Measurements from ENCODE around the gene OLFML1.

The OLFML1 gene

GRCh38 chr11:7558046-7558445 is 72.7 kb downstream of the OLFML1 start:
- H3K27me3 ChIP-seq (replicated peaks; ENCODE audit: control insufficient read depth, insufficient read depth, low read length): no peaks in the 10 kb centered on the region
- no peak overlapping the region for H3K4me3 ChIP-seq (replicated peaks; ENCODE audit: low read depth, low read length)
- DNase-seq (ENCODE audit: extremely low read depth, insufficient read length): no peak
- H3K36me3 ChIP-seq (ENCODE audit: control insufficient read depth, insufficient read depth, low read length): peaks cover 1% of the 10 kb centered on the region
- TF ChIP-seq, protein P1, sequence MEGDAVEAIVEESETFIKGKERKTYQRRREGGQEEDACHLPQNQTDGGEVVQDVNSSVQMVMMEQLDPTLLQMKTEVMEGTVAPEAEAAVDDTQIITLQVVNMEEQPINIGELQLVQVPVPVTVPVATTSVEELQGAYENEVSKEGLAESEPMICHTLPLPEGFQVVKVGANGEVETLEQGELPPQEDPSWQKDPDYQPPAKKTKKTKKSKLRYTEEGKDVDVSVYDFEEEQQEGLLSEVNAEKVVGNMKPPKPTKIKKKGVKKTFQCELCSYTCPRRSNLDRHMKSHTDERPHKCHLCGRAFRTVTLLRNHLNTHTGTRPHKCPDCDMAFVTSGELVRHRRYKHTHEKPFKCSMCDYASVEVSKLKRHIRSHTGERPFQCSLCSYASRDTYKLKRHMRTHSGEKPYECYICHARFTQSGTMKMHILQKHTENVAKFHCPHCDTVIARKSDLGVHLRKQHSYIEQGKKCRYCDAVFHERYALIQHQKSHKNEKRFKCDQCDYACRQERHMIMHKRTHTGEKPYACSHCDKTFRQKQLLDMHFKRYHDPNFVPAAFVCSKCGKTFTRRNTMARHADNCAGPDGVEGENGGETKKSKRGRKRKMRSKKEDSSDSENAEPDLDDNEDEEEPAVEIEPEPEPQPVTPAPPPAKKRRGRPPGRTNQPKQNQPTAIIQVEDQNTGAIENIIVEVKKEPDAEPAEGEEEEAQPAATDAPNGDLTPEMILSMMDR (IDR thresholded peaks at IDR 0.05; ENCODE audit: insufficient read depth, low read length, poor library complexity, severe bottlenecking): no peak

- TF ChIP-seq, protein P1 (IDR thresholded peaks at IDR 0.05; ENCODE audit: insufficient read depth, low read length, poor library complexity, severe bottlenecking): no peak
- Histone ChIP-seq H3K36me3 (ENCODE audit: control insufficient read depth, insufficient read depth, low read length) (peaks cover 1% of the 10 kb centered on the region), H3K4me3 (replicated peaks; ENCODE audit: low read depth, low read length) (no peak overlapping the region), H3K27me3 (replicated peaks; ENCODE audit: control insufficient read depth, insufficient read depth, low read length) (no peaks in the 10 kb centered on the region)
- no peak for DNase-seq (ENCODE audit: extremely low read depth, insufficient read length)
Observed at GRCh38 chr11:7559398-7560283, 74.3 kb downstream of the OLFML1 start.
